NCI-H345 (cell line): ENCODE measurements around the gene ADH1A.
"Not testable (repeated sequence)": the region's sequence is repeated elsewhere in the genome, so short reads cannot be mapped to it uniquely, and the experiment has no call there.

Experiments used
- DNase-seq: peaks from one replicate; lab custom pipeline; 2025; lab: John Stamatoyannopoulos, UW

The ADH1A gene

DNA sequence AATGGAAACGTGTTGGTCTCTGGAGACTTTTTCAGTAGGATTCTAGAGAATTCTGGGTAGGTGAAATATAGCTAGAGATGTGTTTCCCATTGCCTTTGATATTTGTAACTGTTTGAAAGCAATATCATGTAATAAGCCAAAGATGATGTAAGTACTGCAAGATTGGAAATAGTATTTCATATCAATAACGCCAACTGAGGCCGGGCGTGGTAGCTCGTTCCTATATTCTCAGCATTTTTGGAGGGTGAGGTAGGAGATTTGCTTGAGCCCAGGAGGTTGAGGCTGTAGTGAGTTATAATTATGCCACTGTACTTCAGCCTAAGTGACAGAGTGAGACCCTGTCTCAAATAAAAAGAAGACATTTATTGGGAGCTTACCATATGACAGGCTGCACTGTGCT is 9.5 kb downstream of the ADH1A start:
- DNase-seq: no peak

DNA sequence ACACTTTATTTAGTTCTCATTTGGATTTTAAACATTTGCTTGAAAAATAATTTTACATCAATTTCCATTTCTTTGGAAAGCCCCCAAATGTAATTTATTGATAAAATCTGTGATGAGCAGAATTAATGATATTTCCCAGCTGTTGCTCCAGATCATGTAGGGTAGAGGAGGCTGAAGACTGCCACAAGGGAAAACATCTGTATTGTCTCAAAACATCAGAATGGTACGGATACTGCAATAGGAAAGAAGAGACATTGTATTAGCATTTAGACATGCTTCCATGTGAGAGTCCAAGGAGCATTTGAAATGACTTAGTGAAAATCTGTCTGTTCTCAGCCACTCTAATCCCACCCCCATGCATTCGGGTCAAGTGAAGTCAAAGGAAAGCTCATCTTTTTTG is 14.4 kb downstream of the ADH1A start:
- DNase-seq: no peak

DNA sequence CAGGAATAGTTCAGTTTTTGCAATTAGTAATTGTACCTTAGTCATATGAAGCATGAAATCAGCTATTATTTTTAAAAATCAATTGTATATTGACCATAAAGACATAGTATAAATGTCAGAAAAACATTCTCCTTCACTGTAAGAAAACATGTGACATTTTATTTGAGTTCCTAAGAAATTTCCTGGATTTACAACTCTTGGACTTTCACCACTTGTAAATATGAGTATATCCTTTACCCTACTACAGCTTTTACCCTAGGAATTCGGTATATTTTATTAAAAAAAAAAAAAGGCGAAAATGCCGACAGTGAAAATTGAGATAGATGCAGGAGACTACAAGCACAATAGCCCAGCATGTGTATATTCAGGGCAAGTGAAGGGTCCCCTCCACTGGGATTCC is 14.9 kb downstream of the ADH1A start:
- DNase-seq: no peak

DNA sequence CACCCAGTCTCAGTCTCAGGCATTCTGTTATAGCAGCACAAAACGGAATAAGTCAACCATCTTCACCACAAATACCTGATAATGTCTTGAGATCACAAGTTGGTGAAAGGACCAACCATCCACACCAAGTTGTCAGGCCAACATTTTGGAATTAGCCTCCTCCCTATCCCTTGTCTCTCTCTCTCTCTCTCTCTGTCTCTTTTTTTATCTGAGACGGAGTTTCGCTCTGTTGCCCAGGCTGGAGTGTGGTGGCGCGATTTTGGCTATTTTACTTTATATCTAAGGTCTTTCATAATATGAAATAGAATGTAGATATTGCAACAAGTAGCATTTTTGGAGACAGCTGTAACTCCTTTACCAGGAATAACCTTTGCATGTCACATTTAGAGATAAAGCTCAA is 15.7 kb downstream of the ADH1A start:
- DNase-seq: no peak

DNA sequence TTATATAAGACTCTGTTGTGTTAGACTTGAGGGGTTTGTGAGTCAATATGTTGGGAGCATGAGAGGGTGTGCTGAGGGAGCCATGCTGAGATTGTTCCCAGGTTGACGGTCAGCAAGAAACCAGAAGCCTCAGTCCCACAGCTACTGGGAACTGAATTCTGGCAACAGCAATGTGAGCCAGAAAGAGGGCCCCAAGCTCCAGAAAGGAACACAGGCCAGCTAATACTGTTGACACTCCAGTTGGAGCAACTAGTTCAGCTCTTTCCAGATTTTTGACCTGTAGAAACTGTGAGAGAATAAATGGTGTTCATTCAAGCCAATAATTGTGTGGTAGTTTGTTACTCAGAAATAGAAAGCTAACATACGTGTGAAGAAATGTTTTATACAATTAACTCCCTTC is 17.1 kb downstream of the ADH1A start:
- no peak for DNase-seq

DNA sequence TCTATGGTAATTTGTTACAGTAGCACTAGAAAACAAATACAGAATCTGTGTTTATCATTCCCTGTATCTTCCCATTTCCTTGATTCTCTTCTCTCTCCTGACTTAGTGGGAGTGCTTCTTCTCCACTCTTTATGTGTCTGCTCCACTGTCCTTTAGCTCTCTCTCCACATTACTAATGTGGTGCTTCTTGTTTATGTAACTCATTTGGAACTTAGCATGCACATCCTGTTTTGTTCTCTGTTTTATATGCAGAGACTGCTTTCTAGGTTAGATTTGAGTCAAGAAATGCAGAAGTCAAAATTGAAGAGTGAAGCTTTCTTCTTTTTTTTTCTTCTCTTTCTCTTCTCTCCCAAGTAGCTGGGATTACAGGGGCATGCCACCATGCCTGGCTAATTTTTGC is 25.9 kb downstream of the ADH1A start:
- DNase-seq: no peak

DNA sequence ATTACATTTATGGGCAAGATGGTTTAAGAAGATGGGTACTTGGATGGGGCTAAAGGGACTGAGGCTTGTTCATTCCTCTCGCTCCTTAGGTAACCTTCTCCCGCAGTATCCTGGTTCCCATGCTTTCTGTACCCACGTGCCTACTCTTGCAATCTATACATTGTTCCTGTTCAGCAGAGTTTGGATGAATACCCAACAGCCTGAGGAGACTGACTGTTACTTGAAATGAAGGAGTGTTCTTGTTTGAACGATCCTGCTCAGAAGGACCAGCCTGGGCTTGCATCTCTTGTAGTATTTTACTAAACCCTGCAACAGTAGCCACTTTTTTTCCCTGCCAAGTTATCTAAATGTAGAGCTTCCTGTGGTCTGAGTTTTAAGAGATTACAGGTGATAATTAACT is 38.0 kb downstream of the ADH1A start:
- DNase-seq: no peak

DNA sequence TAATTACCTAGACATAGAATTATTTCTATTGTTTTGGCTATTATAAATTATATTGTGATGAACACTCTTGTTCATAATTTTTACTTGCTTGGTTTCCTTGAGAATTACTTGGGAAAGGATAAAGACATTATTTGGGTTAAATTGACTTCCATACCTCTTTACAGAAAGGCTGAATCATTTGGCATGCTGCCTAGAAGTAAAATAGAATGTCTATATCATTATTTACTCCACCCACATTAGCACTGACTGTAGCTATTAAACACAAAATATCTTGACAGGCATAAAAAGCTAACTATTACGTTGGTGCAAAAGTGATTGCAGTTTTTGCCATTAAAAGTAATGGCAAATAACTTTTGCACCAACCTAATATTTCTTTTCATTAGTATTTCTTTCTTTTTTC is 42.1 kb downstream of the ADH1A start:
- no peak for DNase-seq

DNA sequence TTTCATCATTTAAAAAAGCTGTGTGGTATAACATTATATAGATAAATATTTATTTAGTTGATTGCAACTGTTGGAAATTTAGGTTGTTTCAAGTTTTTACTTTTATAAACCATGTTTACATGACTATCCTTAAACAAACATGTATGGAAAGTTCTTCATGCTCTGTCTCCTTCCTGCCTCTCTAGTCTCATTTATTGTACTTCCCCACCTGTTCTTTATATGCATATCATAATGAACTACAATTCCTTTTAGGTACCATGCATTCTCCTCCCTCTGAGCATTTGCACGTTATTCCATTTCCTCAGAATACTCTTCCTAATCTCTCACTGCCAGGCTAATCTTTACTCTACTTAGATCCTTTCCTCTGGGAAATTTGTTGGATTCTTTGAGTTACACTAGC is 54.8 kb downstream of the ADH1A start:
- peak; percentile 1 for DNase-seq

DNA sequence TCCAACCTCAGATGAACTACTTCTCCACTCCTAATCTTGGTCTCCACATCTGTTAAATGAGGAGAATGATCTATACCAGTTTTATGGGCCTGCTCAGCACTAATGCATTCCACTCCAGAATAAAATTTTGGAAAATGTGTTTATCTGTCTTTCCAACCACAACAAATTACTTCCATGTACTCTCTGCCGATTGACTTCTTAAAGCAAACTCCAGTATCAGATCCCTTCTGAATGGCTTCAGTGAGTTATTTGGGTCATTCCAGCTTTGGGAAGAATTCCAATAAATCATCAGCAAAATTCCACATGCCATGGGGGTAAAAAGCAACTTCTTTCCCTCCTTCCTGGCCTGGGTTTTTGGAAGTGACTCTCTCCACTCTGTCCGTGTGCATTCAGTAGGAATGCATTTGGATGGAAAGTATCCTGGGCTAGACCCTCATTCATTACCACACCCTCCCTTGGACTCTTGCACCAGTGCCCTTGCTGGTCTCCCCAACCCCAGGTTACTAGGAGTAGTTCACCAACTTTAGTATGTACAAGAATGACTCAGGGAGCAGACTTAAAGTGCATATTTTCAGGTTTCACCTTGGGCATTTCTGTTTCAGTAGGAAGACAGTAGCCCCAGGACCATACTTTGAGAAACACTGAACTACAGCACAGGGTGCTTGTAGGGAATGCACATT is 56.3 kb downstream of the ADH1A start:
- DNase-seq: no peak

DNA sequence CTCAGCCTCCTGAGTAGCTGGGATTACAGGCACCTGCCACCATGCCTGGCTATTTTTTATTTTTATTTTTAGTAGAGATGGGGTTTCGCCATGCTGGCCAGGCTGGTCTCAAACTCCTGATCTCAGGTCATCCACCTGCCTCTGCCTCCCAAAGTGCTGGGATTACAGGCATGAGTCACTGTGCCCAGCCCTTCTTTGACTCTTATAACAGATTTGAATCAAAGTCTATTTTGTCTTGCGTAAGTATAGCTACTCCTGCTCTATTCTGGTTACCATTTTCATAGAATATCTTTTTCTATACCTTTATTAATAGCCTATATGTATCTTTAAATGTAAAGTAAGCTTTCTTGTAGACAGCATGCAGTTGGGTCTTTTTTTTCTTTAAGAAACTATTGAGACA is 57.4 kb downstream of the ADH1A start:
- not testable (repeated sequence) for DNase-seq

DNA sequence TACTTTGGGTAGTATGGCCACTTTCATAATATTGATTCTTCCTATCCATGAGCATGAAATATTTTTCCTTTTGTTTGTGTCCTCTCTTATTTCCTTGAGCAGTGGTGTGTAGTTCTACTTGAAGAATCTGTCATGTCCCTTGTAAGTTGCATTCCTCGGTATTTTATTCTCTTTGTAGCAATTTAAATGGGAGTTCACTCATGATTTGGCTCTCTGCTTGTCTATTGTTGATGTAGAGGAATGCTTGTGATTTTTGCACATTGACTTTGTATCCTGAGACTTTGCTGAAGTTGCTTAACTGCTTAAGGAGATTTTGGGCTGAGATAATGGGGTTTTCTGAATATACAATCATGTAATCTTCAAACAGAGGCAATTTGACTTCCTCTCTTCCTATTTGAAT is 62.1 kb downstream of the ADH1A start:
- DNase-seq: not testable (repeated sequence)

DNA sequence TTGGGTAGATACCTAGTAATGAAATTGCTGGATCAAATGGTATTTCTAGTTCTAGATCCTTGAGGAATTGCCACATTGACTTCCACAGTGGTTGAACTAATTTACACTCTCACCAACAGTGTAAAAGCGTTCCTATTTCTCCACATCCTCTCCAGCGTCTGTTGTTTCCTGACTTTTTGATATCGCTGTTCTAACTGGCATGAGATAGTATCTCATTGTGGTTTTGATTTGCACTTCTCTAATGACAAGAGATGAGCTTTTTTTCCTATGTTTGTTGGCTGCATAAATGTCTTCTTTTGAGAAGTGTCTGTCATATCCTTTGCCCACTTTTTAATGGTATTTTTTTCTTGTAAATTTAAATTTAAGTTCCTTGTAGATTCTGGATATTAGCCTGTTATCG is 63.1 kb downstream of the ADH1A start:
- DNase-seq: not testable (repeated sequence)
